Keratinocyte (primary cell): ENCODE data around the gene CLSTN2. TPM values are rescaled to one million over a fixed set of nuclear protein-coding genes. Genes with fewer than 3 reads are reported as not detected.

ENCODE experiments used
- DNase-seq: peaks from one replicate; pipeline ENCODE4 v3.0.0-alpha.2; 2011; ENCODE audit warnings: low read depth, missing footprints, low spot score
- FAIRE-seq: peaks from 2 replicates; lab custom pipeline; 2011; peaks lifted over from hg19 to GRCh38; lab: Jason Lieb, UNC
- H2AFZ ChIP-seq: 2 replicates; pipeline ENCODE4 v1.6.0; 2012; ENCODE audit warnings: low read length, control low read depth, inconsistent platforms; ENCODE audit not compliant: control insufficient read depth
- H3K27ac ChIP-seq: 2 replicates; pipeline ENCODE4 v1.5.1; 2011; ENCODE audit warnings: low read length; ENCODE audit not compliant: control insufficient read depth, insufficient read depth
- H3K27me3 ChIP-seq: 3 replicates; pipeline ENCODE4 v1.6.0; 2011; ENCODE audit warnings: low read length; ENCODE audit not compliant: control insufficient read depth, insufficient read depth; ENCODE audit errors: extremely low read depth
- H3K36me3 ChIP-seq, 2 experiments: 2 replicates in 1 of 2; 3 replicates in 1 of 2; pipeline ENCODE4 v1.5.1; 2011; ENCODE audit warnings: low read length in 2 of 2, mild to moderate bottlenecking in 1 of 2; ENCODE audit not compliant: control insufficient read depth in 2 of 2, insufficient read depth in 2 of 2; ENCODE audit errors: extremely low read depth in 1 of 2
- H3K4me1 ChIP-seq: 3 replicates; pipeline ENCODE4 v1.5.1; 2011; ENCODE audit warnings: low read length; ENCODE audit not compliant: control insufficient read depth, insufficient read depth; ENCODE audit errors: extremely low read depth
- H3K4me2 ChIP-seq: 3 replicates; pipeline ENCODE4 v1.6.0; 2011; ENCODE audit warnings: low read depth, low read length; ENCODE audit not compliant: control insufficient read depth, insufficient read depth; ENCODE audit errors: extremely low read depth
- H3K4me3 ChIP-seq, 3 experiments: fragments of 200-600 bp in 1 of 3; sonication (generic) in 1 of 3; 2 replicates in 2 of 3; 3 replicates in 1 of 3; pipeline ENCODE4 v1.5.1; 2011 to 2016; ENCODE audit warnings: low read length in 3 of 3, mild to moderate bottlenecking in 3 of 3, control low read depth in 2 of 3, inconsistent platforms in 1 of 3, low read depth in 1 of 3, mixed read lengths in 1 of 3, mixed run types in 1 of 3, moderate library complexity in 1 of 3; ENCODE audit not compliant: control insufficient read depth in 2 of 3, insufficient read depth in 2 of 3; ENCODE audit errors: extremely low read depth in 1 of 3
- H3K79me2 ChIP-seq: 2 replicates; pipeline ENCODE4 v1.6.0; 2012; ENCODE audit warnings: low read length; ENCODE audit not compliant: control insufficient read depth, insufficient read depth
- H3K9ac ChIP-seq: 3 replicates; pipeline ENCODE4 v1.6.0; 2011; ENCODE audit warnings: low read length; ENCODE audit not compliant: control insufficient read depth, insufficient read depth; ENCODE audit errors: extremely low read depth
- H3K9me1 ChIP-seq: 3 replicates; pipeline ENCODE4 v1.6.0; 2011; ENCODE audit warnings: low read length; ENCODE audit not compliant: control insufficient read depth, insufficient read depth; ENCODE audit errors: extremely low read depth
- H3K9me3 ChIP-seq: 2 replicates; pipeline ENCODE4 v1.5.1; 2012; ENCODE audit warnings: low read depth, low read length; ENCODE audit not compliant: control insufficient read depth
- H4K20me1 ChIP-seq: 3 replicates; pipeline ENCODE4 v1.6.0; 2011; ENCODE audit warnings: low read length; ENCODE audit not compliant: control insufficient read depth, insufficient read depth; ENCODE audit errors: extremely low read depth
- EZH2 ChIP-seq: IDR thresholded peaks from one replicate; pipeline ENCODE4 v1.6.1; 2012; ENCODE audit warnings: inconsistent platforms, mild to moderate bottlenecking, low read length, moderate library complexity
- dilution Hi-C: fragments of 300-500 bp; cut with MboI; formaldehyde crosslinking; loops from one replicate; pipeline ENCODE4 v1.7.0; 2020; ENCODE audit warnings: low sequenced_read_pairs; ENCODE audit not compliant: extremely low pct_ligation_motif_present
- polyA plus RNA-seq, 5 experiments: library from polyadenylated mRNA; depleted of rRNA in 3 of 5; stranded (reverse) in 3 of 5; stranded (forward) in 1 of 5; unstranded in 1 of 5; fragments of >200 nt; gene quantifications; 1 replicate in 1 of 5; 2 replicates in 3 of 5; 3 replicates in 1 of 5; pipeline versions ENCODE4 v1.2.1 to v1.2.3, GENCODE V29; 2011 to 2012; ENCODE audit warnings: missing spikeins in 2 of 5, low read depth in 1 of 5, low replicate concordance in 1 of 5
- TF ChIP-seq, protein P1 (sequence below), 3 experiments: IDR thresholded peaks in 1 of 3; conservative IDR thresholded peaks in 1 of 3; optimal IDR thresholded peaks in 1 of 3; 2 replicates in 2 of 3; 3 replicates in 1 of 3; pipeline versions ENCODE3 to v1.5.1; 2011; ENCODE audit warnings: low read length in 3 of 3, mild to moderate bottlenecking in 3 of 3, moderate library complexity in 2 of 3, control low read depth in 1 of 3, inconsistent platforms in 1 of 3; ENCODE audit not compliant: insufficient read depth in 2 of 3; ENCODE audit errors: extremely low read depth in 1 of 3

The CLSTN2 gene
- polyA plus RNA-seq, 1 donor (not counting 4 experiments of a cell fraction or from before 2014, with no cell fraction given), result 0.09 TPM

DNA sequence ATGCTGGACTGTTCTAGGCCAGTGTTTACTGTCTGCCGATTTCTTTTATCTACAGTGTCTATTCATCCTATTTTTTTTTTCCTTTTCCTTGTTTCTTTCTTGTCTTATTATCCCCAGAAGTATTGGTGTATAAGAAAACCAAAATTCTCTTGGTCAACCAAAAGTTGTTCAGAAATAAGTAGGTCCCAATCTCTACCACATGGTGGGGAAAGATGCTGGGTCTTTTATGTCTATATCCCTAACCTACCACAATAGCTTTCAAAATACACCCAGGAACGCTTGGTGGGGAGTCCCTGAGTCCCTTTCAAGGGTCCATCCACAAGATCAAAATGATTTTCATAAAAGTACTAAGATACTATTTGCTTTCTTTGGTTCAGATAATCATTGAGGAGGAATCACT, 225.6 kb downstream of the CLSTN2 start:
- Histone ChIP-seq H3K27ac (no peak overlapping the region), H3K9me3 (no peaks in the 10 kb centered on the region), H4K20me1 (no peaks in the 10 kb centered on the region), H3K36me3 (no peaks in the 10 kb centered on the region), H2AFZ (no peak overlapping the region), H3K27me3 (peaks cover 3% of the 10 kb centered on the region), H3K9ac (no peak overlapping the region), H3K9me1 (no peaks in the 10 kb centered on the region), H3K79me2 (no peaks in the 10 kb centered on the region), H3K4me3 (no peak overlapping the region), H3K4me1 (no peaks in the 10 kb centered on the region), H3K4me2 (no peak overlapping the region)
- FAIRE-seq (no peak), DNase-seq (no peak)
- TF ChIP-seq, protein P1, sequence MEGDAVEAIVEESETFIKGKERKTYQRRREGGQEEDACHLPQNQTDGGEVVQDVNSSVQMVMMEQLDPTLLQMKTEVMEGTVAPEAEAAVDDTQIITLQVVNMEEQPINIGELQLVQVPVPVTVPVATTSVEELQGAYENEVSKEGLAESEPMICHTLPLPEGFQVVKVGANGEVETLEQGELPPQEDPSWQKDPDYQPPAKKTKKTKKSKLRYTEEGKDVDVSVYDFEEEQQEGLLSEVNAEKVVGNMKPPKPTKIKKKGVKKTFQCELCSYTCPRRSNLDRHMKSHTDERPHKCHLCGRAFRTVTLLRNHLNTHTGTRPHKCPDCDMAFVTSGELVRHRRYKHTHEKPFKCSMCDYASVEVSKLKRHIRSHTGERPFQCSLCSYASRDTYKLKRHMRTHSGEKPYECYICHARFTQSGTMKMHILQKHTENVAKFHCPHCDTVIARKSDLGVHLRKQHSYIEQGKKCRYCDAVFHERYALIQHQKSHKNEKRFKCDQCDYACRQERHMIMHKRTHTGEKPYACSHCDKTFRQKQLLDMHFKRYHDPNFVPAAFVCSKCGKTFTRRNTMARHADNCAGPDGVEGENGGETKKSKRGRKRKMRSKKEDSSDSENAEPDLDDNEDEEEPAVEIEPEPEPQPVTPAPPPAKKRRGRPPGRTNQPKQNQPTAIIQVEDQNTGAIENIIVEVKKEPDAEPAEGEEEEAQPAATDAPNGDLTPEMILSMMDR (optimal IDR thresholded peaks at IDR 0.05 in 1 of 3, IDR thresholded peaks at IDR 0.05 in 1 of 3, conservative IDR thresholded peaks at IDR 0.05 in 1 of 3; ENCODE audit: extremely low read depth in 1 of 3, insufficient read depth in 2 of 3, low read length in 3 of 3), result no peak
- TF ChIP-seq EZH2, result no peak
- dilution Hi-C loops, result no loop called here

DNA sequence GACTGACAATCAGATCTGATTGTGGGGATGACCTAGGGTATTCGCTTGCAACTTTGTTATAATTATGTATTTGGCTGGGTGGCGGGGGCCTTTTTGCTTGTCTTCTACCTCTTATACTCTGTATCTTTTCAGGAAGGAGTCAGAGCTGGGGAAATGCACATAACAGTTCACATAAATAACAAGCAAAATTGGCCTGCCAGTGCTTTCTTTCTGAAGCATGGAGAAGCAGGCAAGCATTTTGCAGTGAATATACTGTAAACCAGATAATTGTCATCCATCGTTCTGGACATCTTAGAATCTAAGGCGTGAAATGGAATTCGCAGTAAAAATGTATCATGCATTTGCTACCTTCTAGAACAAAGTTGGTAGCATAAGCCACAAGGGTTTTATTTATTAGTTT, 227.6 kb downstream of the CLSTN2 start:
- no peaks in the 10 kb centered on the region for H3K79me2 ChIP-seq
- H3K36me3 ChIP-seq, result no peaks in the 10 kb centered on the region
- H2AFZ ChIP-seq, result no peak overlapping the region
- no peak overlapping the region for H3K4me3 ChIP-seq
- dilution Hi-C loops, result no loop called here
- no peaks in the 10 kb centered on the region for H3K4me1 ChIP-seq
- no peaks in the 10 kb centered on the region for H3K9me1 ChIP-seq
- no peaks in the 10 kb centered on the region for H3K9me3 ChIP-seq
- no peak overlapping the region for H3K27ac ChIP-seq
- no peak overlapping the region for H3K9ac ChIP-seq
- H3K27me3 ChIP-seq, result peaks cover 3% of the 10 kb centered on the region
- DNase-seq (no peak), FAIRE-seq (no peak)
- TF ChIP-seq, protein P1 (optimal IDR thresholded peaks at IDR 0.05 in 1 of 3, IDR thresholded peaks at IDR 0.05 in 1 of 3, conservative IDR thresholded peaks at IDR 0.05 in 1 of 3; ENCODE audit: extremely low read depth in 1 of 3, insufficient read depth in 2 of 3, low read length in 3 of 3), result no peak
- no peak for TF ChIP-seq EZH2
- no peaks in the 10 kb centered on the region for H4K20me1 ChIP-seq
- H3K4me2 ChIP-seq, result no peak overlapping the region
